ENCODE data around the gene SCFD2. TPM values are rescaled to one million over a fixed set of nuclear protein-coding genes. Genes with fewer than 3 reads are reported as not detected.

The SCFD2 gene
- total and polyA plus RNA-seq, 2 of the 8 experiments (the other 6 are each of a cell fraction or from before 2014, with no cell fraction given), result 6.2 to 10.2 TPM

GRCh38 chr4:52959541-52959940 lies 406.3 kb downstream of the SCFD2 start (continued):
- TF ChIP-seq CBX8 (IDR thresholded peaks at IDR 0.05; ENCODE audit: borderline replicate concordance, low read depth, low read length) (no peak), ASH2L (IDR thresholded peaks at IDR 0.05; ENCODE audit: low read length) (no peak), RXRA (IDR thresholded peaks at IDR 0.05; ENCODE audit: insufficient read depth, low read depth, low read length) (no peak), SP2 (IDR thresholded peaks at IDR 0.05; ENCODE audit: low read length) (no peak), KDM4A (IDR thresholded peaks at IDR 0.05; ENCODE audit: low read depth, low read length, severe bottlenecking) (no peak), E2F6 (IDR thresholded peaks at IDR 0.05) (no peak), TAF7 (optimal IDR thresholded peaks at IDR 0.05; ENCODE audit: borderline replicate concordance, low read depth, low read length) (no peak), CBX5 (IDR thresholded peaks at IDR 0.05; ENCODE audit: low read depth, low read length) (no peak), POU5F1 (IDR thresholded peaks at IDR 0.05; ENCODE audit: low read depth, low read length) (no peak), SIRT6 (IDR thresholded peaks at IDR 0.05; ENCODE audit: low read length) (no peak), CHD2 (IDR thresholded peaks at IDR 0.05; ENCODE audit: low read length) (no peak), ATF2 (IDR thresholded peaks at IDR 0.05; ENCODE audit: low read length) (no peak)

All from H1 (cell line).